Hepatic stellate cell (primary cell): Measurements from ENCODE around the gene CLK1.
A peak's percentile ranks its signal among the peaks of the same experiment; 100 is the strongest.
"Not testable (repeated sequence)": the region's sequence is repeated elsewhere in the genome, so short reads cannot be mapped to it uniquely, and the experiment has no call there.

ENCODE experiments used
- DNase-seq: peaks from one replicate; pipeline ENCODE4 v3.0.0; 2011; ENCODE audit warnings: low spot score

CLK1 gene

DNA sequence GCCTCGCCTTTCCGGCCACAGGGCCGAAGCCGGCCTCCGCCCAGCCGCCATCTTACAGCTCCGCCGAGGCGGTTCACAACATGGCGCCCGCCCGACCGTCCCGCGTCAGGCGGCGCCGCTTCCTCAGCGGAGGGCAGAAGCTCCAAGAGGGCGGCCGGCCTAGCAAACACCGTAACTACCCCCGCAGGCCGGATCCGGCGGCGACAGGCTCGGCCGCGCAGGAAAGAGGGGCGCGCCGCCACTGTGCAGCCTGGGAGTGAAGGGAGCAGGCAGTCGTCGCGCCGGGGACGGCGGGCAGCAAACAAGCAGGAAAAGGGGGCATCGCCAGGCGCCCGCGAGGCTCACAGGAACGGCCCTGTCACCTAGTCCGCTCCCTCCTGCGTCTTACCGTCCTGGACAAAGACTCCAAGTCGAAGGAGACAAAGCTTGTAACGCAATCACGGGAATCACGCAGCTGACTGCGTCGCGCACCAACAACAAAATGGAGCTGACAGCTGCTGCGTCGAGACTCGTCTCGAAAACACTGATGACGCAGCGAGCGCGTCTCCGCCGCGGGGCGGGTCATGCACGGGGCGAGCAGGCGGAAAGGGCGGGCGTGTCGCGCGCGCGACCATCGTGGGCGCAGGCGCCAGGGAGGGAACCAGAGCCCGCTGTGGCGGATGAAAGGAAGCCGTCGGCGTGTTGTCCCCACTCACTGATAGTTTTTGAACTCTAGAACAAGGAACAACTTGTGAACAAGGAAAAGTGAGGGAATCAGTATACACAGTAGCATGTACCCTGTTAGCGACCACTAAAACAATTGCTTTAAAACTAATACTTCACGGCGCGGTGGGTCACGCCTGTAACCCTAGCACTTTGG lies at the start of gene CLK1:
TSS of gene CLK1 (minus strand) at position 483 of the 859 bp plus-strand sequence. CDS start 2,796 bp downstream, outside the sequence.
- DNase-seq = peak; percentile 94

DNA sequence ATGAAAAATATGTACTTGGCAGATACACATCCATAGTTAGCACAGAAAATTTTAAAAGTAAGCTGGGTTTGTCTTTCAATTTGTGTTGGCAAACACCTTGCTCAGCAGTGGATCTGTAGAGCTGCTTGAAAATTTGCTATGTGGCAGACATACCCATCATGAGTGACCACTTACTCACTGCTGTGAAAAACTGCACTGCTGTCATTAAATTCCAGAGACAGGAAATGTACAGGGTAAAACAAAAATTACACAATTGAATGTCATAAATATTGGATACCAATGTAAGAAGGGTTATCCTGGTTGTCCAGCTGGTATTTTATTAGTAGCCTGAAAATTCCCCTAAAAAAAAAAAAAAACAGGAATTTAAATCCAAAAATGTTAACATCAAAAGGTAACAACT lies 49.2 kb upstream of the CLK1 start:
- DNase-seq = peak; percentile 55

DNA sequence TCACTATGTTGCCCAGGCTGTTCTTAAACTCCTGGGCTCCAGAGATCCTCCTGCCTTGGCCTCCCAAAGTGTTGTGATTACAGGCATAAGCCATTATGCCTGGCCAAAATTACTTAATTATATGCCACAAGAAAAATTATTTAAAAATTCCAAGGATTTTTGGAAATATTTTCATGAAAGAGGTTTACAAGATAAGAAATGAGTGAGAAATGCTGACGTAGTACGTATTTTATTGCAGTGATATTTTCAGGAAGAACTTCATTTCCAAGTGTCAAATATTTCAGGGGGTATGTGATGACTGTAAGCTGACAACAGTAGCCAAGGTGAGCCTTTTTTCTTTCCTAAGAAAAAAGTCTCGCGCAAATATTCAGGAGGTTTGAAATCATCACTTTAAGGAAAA lies 45.5 kb upstream of the CLK1 start:
- DNase-seq = no peak

DNA sequence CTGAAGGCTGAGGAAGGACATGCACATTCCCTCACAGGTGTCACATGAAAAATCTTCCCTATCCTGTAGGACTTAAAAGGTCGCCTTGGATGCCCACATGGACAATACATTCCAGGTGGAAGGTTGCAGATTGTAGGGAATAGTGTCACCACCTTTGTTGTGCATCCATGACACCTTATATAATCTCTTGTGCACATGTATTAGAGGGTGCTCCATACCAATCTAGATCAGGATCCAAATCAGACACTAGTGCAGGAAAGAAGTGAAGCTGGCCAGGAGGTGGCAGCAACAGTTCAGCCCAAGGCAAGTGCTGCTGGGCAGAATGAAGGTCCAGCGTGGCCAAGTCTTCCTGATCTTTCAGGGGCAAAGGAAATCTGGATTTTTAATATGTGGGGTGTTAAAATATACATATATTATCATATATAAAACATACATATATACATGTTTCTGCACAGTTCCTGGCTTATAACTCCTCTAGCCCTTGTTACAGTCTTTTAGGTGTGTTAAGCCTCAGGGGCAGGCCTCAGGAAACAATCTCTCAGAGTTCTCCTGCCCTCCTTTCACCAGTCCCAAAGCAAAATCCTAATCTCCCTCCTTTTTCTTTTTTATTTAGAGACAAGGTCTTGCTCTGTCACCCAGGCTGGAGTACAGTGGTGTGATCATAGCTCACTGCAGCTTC lies 41.3 kb upstream of the CLK1 start:
- DNase-seq = peak; percentile 62

DNA sequence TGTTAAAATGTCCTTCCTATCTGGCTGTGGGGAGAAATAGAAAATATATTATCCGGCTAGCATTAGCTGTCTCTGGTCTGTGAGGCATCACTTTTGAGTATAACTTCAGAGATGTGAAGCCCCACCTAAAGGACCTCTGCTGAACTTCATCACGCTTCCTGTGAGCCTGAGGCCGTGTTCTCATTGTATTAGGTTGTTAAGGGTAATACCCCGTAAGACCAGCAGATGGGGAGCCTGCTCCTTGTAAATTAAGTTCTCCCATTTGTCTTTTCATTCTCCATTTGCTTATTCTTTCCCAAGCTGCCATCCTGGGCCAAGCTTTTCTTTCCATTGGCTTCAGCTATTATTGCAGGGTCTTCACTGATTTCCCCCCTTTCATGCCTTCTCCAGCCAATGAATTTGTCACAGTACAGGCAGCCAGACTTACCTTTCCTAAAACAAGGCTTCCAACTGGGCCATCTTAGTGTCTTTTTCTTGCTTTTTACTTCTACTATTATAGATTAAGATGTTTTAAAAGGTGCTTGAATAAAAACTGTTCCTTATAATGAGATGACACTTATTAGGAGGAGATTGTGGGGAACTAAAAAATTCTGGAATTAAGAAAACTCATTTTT lies 37.1 kb upstream of the CLK1 start:
- peak; percentile 78 for DNase-seq

DNA sequence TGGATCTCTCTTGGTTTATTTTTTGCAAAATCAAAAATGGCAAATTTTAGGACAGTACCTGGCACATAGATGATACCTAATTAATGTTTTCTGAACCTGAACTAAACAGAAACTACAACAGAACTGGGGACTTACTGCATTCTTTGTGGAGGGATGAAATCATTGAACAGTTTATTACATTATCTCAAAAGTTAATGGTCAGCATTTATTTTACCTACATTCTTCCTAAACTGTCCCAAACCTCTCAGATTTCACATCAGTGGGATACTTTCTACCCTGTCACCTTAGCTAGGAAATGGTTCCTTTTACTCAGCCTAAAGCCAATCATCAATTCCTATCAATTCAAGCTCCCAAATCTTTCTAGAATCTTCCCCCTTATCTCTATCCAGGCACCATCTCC lies 35.0 kb upstream of the CLK1 start:
- DNase-seq = no peak

DNA sequence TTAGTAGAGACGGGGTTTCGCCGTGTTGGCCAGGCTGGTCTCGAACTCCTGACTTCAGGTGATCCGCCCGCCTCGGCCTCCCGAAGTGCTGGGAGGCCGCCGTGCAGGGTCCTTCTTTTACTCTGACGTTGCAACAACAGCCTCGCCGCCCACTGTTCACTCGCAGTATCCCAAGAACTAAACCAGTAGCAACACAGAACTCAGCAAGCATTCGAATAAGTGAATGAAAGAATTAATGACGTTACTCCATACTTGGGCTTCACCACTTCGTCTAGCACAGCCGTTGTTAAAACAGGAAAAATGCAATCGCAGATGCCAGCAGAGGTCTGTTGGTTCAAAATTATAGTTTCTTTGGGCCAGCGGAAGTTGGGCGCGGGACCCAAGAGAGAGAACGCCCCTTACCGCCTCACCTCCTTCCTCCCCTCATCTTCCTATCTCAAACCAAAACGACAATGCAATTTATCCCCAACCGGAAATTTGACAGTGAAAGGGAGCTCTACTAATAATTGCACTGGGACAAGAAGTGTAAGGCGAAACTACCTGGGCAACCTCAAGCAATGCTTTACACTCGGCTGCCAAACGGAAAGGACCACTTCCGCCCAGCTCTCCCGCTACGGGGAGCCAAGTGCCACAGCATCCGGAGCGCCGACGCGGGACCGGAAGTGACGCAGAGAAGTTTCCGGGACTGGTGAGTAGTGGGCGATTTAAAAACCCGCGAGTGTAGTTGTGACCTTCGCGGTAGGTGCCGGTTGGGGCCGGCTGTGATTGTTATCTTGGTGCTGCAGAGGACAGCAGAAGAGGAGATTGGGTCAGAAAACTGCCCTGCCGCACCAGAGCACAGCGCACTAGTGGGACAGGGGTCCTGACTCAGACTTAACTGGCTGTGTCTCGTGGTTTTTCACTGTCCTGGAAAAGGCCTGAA lies 24.5 kb upstream of the CLK1 start, which contains the start of the genes NIF3L1 and PPIL3:
TSS of gene NIF3L1 (plus strand) at position 668 of the 922 bp plus-strand sequence. CDS start 2,573 bp downstream, outside the sequence.
TSS of gene PPIL3 (minus strand) at position 374 of the 922 bp plus-strand sequence. CDS start 1,462 bp downstream, outside the sequence.
- DNase-seq = peak; percentile 86

DNA sequence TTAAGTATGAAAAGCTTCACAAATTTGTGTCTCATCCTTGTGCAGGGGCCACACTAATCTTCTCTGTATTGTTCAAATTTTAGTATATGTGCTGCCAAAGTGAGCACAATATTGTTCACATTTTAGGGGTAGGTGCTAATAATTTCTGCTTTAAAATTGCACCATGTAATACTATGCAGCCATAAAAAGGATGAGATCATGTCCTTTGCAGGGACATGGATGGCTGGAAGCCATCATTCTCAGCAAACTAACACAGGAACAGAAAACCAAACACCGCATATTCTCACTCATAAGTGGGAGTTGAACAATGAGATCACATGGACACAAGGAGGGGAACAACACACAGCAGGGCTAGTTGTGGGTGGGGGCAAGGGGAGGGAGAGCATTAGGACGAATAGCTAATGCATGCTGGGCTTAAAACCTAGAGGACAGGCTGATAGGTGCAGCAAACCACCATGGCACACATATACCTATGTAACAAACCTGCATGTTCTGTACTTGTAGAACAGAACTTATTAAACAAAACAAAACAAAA lies 17.3 kb upstream of the CLK1 start:
- not testable (repeated sequence) for DNase-seq

DNA sequence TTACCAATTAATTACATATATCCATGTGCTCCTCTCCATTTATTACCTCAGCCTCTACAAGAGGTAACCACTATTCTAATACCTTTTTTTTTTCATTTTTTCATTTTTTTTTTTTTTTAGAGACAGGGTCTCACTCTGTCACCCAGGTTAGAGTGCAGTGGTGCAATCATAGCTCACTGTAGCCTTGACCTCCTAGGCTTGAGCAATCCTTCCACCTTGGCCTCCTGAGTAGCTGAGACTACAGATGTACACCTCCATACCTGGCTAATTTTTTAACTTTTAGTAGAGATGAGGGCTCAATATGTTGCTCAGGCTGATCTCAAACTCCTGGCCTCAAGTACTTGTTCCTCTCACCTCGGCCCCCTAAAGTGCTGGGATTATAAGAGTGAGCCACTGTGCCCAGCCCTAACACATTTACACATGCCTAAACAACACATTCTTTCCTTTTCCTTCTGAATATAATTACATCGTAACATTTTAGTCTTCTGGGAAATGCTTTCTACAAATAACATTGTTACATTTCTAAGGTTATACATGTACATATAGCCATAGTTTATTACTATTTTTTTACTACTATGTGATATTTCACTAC lies 13.9 kb upstream of the CLK1 start:
- no peak for DNase-seq

DNA sequence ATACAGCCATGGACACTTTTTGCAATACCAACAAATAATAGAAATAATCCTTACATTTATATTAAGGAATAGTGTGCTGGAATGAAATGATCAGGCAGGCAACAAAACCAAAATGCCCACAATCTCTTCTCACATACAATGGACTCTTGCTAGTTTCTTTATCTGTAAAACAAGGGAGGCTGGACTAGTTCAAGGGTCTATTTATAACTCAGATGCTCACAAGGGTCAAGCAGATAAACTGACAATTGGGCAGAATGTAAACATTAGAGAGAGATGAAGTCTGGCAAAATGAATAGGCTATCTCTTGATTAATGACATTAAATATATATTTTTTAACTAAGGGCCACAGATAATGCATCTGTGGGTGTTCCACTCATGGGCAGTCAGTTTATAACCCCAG lies 13.0 kb upstream of the CLK1 start:
- no peak for DNase-seq

DNA sequence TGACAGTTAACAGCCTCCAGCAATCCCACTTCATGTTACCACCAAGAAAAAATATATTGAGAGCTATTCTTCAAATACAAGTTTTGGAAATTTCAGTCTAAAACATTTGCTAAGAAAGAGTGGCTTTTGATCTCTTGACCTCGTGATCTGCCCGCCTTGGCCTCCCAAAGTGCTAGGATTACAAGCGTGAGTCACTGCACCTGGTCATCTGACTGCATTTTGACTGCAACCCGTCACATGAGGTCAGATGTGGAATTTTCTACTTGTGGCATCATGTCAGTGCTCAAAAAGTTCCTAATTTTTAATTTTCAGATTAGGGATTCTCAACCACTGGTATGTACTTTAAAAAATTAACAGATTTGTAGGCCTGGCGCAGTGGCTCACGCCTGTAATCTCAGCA lies 9.1 kb upstream of the CLK1 start:
- no peak for DNase-seq

DNA sequence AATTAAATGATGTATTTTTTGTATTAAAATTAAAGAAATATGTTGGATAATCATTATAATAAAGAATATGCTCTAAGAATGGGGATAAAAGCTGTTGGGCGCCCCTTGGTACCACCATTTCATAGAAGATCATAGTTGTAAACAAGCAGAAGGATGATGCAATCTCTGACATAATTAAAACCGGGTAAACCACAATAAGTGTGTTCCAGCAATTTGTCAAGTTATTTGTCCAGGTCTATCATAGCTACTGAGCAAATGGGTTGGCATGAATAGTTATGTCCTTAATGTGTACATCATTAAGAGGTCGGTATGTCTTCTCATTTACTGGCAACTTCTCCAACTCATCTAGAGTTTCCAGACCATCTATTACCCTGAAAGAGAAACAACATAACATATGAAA lies 6.7 kb upstream of the CLK1 start:
- no peak for DNase-seq

DNA sequence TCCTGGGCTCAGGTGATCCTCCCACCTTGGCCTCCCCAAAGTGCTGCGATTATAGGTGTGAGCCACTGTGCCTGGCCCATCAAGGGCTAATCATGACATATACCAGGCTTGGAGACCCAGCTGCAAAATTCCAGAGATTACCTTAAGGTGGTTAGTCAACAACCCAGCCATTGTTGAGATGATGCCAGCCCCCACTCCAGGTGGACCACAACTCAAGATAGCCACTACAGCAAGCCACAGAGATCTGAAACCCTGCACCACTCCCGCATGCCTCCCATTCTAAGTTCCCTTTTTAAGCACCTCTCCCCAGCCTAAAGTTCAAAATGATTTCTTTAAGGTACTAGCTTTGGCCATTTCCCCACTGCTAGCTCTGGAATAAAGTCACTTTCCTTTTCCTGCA lies 4.6 kb upstream of the CLK1 start:
- no peak for DNase-seq

DNA sequence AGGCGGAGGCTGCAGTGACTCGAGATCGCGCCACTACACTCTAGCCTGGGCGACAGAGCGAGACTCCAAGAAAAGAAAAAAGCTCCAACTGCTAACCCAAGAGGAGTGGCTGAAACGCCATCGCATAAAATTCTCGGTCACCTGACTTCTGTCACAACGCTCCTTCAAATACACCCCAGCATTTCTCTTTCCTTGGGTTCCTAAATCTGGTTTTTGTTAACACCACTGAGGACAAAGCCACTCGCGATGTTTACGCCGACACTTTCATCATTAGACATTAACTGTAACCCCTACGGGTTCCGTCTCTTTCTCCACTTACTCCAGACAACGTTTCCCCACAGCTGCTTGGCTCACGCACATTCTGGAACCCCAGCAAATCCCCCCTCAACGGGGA lies 679 bp downstream of the CLK1 start:
- DNase-seq = no peak

DNA sequence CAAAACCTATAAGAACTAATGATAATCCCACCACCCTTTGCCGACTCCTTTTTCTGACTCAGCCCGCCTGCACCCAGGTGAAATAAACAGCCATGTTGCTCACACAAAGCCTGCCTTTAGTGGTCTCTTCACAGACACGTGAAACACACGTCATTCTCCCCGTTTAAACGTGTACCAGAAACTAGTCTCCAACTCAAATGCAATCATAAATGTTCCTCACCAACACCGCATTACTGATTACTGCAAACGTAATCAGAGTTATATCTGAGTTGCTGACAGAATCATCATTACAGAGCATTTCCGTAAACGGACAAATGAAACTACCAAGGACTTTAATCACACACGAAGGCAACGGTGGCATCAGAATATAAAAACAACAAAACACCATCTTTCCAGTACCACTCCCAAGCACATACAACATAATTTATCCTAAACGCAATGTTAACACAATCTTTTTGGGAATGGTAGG lies 1.9 kb downstream of the CLK1 start:
- no peak for DNase-seq

DNA sequence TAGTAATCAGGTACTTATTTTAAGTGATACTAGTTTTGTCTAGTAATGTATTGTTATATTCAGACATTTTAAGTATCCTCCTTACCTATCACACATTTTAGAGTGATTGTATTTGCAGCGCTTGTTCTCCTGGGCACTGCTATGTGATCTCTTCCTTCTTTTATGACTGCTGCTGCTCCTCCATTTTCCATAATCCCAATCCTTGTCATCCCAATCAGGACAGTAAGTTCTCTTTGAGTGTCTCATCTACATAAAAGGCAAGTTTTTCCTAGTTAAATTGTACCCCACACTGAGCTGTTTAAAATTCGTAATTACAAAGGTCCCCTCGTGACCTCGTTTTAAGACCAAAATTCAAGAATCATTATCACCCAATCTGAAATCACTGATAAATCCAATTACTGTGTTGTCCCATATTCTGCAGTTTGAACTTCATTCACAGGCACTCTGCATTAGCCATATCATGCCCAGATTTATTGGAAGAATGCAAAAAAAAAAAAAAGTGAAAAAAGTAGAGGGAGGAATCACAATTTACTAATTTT lies 2.8 kb downstream of the CLK1 start:
- no peak for DNase-seq

DNA sequence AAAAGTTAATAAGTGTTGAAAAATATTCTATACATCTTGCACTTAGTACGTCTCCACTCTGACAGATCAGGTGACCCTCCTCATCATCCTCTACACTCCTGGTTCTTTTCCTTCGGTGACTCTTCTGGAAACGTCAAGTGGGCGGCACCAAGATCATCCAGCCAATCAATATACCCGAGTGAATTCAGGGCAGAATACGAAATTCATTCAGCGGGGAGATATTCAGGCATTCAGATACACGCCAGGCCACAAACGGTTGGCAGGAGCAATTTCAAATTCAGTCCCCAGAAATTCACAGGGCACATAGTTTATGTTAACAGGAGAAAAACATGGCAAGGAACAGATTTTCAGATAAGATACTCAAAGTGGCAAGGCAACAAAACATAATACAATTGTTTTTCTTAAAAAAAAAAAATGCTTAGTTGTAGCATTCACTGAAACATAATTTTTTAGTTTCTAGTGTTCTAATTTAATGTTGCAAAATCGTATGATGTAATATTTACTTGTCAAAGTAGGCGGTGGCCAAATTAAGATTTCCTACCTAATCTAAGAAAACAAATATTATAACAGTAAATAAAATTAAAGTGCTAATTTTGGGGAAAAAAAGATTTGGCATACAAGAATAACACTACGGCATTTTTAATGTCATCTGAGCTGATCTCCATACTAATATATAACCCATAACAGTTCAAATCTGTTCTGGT lies 4.2 kb downstream of the CLK1 start:
- peak; percentile 36 for DNase-seq

DNA sequence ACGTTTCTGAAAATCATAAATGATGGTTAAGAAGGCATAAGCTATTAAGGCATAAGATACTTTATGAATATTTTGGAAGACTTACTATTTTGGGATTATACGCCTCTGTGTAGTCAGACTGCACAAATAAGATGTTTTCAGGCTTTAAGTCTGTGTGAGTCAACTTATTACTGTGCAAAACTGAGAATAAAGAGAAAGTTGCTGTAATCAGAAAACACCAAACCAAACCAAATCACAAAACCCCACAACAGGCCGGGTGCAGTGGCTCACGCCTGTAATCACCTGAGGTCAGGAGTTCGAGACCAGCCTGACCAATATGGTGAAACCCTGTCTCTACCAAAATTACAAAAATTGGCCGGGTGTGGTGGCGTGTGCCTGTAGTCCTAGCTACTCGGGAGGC lies 7.7 kb downstream of the CLK1 start:
- DNase-seq = no peak

DNA sequence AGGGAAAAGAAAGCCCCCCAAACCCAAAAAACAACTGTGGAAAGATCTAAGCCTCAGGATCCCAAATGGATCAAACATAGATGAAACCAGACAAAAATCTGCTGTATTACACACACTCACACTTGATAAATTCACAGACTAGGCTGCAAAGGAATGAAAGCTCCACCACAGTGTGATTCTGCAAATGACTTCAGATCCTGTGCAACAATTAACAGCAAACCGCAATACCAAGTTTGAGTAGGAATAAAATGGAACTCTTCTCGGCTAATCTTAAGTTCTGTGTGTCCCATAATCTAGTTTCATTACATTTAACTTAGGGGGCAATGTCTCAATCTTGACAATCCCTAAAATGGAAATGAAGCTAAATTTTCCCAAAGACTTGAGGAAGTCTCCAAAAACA lies 11.9 kb downstream of the CLK1 start:
- no peak for DNase-seq
